ENCODE results near the gene MAP3K14.

Gene MAP3K14

GRCh38 chr17:45317111-45317928 is 500 bp upstream of the MAP3K14 start:
- peak; percentile 99 to 100 for DNase-seq (ENCODE audit: low read depth in 2 of 2)

DNA sequence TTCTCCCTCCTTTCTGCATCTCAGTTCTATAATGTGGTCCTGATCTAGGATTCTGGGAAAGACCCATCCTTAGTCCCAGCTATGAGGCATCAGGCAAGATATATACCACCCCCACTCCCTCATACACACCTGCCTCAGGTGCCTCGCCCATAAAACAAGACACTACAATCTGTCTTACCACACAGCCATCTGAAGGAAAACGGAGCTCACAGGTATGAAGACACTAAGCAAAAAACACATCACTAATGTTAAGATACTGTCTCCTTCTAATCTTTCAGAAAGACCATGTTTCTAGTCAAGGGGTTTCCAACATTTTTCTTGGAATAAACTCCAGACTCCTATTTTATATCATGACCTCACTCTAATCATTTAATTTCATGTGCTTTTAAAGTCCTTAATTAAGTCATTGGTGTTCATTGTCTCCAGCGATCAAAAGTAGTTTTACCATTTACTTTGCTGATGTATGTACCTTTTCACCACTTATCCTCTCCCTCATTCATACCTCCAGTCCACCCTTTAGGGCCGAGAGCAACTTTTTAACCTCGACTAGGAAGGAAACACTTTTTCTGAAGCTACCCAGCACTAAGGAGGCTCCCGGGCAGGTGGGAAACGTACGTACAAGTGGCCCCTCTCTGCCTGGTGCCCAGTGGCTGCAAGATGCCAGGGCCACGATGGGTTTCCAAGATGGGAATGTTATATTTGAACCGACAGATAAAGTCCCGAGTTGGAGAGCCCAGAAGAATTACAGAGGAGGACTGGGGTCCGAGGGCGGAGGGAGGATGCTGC is 979 bp downstream of the MAP3K14 start:
- DNase-seq (ENCODE audit: low read depth in 2 of 2) = no peak

DNA sequence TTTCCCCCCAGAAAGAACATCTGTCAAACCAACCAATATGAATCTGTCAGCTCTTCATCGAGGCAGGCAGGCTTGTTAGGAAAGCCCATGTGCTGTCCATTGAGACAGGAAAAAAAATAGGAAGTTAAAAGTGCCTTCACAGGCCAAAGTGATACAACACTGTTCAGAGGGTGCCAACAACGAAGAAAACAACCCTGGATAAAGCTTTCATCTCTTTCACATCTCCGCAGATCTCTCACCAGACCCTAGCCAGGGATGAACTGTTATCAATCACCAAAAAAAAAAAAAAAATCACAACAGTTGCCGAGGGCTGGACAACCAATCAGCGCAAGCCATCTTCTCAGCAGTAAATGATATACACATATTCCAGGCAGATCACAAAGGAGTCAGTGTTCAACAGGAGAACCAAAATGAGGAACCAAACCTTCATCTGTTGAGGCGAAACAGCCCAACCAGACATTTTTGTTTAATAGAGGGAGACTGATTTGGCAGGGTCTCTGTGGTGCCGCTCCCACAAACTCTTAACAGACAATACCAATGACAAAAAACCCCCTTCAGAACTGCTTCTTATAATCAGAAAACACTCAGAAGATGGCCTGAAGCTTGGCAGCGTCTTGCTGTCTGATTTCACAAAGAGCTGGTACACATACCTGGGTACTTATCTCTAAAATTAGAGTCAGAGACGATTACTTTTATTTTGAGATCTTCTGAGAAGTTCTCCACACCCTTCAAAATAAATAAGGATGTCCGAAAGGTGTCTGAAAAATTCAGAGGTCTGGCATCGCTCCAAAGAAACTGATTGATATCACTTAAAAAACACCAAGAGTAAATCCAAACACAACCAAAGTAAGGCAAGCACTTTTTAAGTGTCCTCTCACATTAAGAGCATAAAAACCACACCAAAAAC is 1.8 kb downstream of the MAP3K14 start:
- DNase-seq (ENCODE audit: low read depth in 2 of 2) = no peak

GRCh38 chr17:45313996-45314740 is 2.7 kb downstream of the MAP3K14 start:
- no peak for DNase-seq (ENCODE audit: low read depth in 2 of 2)

GRCh38 chr17:45313421-45313771 is 3.4 kb downstream of the MAP3K14 start:
- no peak for DNase-seq (ENCODE audit: low read depth in 2 of 2)

- no peak for DNase-seq (ENCODE audit: low read depth in 2 of 2)
Observed at GRCh38 chr17:45312477-45313420, 4.1 kb downstream of the MAP3K14 start.

GRCh38 chr17:45311760-45312476 is 4.9 kb downstream of the MAP3K14 start:
- DNase-seq (ENCODE audit: low read depth in 2 of 2) = peak; percentile 48 to 80

GRCh38 chr17:45311401-45311759 is 5.4 kb downstream of the MAP3K14 start:
- DNase-seq (ENCODE audit: low read depth in 2 of 2) = no peak

DNA sequence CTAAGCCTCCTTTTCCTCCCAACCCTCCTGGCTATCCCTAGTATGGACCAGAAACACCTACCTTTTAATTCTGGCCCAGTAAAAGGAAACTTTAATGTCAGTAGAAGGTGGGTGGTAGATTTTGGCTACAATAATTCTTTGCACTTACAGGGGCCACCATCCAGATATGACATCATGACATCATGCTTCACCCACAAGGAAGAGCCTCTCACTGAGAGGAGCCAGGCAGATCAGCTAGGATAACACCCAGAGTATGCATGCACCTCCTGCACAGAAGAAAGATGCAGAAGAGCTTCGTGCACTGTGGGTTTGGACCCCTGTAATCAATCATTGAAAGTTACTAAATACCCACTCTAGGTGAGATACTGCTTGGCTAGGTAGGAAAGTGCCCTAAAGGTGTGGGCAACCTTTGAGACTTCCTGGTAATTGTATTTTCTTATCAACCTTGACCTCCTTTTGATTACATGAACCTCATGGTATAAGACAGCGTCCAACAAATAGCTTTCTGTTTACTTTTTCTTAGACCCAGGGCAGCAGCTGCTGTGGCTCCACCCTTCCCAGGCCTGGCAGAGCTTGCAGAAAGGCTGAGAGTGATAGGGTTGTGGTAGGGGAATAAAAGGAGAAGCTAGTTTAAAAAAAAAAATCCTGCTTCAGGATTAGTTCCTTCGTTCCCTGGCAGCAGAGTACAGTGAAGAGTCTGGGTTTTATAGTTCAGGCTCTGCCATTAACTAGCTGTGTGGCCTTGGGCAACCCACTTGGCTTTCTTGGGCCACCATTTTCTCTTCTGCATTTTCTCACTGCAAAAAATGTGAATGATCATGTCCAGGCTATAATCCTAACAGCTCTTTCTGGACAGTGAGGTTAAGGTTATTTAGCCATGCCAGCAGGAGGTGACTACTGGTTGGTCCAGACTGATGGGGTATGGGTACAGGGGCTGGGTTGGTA is 6.2 kb downstream of the MAP3K14 start:
- DNase-seq (ENCODE audit: low read depth in 2 of 2) = no peak

DNA sequence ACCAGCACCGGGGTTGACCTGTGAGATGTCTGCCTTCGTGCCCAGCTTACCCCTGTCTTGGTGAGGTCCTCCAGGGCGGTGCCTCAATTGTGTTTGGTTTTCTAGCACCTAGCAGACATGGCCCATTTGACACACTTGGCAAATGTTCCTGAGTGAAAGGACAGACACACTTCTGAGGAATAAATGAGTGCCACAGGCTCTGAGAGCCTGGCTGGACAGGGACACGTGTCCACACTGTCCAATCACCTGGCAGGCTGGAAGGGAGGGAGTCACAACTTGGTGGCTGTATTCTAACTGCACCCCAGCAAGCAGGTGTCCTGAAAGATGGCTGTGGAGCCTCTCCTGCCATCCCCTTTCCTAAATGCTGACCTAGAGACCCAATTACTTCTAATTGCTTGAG is 7.4 kb downstream of the MAP3K14 start:
- no peak for DNase-seq (ENCODE audit: low read depth in 2 of 2)

DNA sequence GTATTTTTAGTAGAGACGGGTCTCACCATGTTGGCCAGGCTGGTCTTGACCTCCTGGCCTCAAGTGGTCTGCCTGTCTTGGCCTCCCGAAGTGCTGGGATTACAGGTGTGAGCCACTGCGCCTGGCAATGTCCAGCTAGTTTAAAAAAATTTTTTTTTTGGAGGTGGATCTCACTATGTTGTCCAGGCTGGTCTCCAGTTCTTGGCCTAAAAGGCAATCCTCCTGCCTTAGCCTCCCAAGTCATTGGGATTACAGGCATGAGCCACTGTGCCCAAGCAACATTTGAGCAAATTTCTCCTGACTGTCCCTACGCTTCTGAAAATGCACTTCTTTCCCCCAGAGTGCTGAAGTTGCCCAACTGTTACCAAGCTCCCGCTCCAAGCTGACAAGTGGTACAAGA is 8.0 kb downstream of the MAP3K14 start:
- no peak for DNase-seq (ENCODE audit: low read depth in 2 of 2)

GRCh38 chr17:45308016-45308365 is 8.8 kb downstream of the MAP3K14 start:
- no peak for DNase-seq (ENCODE audit: low read depth in 2 of 2)

DNA sequence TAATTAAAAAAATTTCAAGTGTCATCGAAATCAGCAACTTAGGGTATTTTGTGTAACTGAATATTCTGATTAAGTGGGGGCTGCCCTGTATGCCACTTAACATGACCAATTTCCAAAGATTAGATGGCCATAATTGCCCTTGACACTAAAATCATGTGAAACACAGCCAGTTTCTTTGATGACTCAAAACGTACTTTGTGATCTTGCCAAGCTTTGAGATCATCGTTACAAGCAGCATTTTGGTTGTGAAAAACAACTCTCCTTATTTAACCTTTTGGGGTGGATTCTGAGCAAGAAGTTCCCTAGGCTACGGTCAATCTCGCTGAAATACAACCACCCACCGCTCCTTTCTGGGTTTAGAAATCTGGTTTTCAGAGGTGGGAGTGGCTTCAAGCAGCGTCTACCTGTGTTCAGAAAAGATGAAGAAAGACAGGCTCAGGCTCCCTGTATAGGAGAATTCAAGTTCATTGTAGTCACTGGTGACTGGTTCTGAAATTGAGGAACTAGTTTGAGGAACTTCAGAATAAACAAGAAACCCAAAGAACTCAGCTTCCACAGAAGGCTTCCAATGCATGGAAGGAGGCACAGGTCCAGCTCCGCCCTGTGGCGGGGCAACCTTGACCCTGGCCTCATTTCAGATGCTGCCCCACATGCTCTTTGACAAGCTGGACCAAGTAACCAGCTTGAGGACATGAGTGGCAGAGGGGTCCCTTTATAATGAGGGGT is 9.4 kb downstream of the MAP3K14 start:
- DNase-seq (ENCODE audit: low read depth in 2 of 2) = peak in 1 of 2 donors; percentile 41

GRCh38 chr17:45306623-45307022 is 10.2 kb downstream of the MAP3K14 start:
- DNase-seq (ENCODE audit: low read depth in 2 of 2) = no peak

- no peak for DNase-seq (ENCODE audit: low read depth in 2 of 2)
Observed at GRCh38 chr17:45306094-45306493, 10.7 kb downstream of the MAP3K14 start.

DNA sequence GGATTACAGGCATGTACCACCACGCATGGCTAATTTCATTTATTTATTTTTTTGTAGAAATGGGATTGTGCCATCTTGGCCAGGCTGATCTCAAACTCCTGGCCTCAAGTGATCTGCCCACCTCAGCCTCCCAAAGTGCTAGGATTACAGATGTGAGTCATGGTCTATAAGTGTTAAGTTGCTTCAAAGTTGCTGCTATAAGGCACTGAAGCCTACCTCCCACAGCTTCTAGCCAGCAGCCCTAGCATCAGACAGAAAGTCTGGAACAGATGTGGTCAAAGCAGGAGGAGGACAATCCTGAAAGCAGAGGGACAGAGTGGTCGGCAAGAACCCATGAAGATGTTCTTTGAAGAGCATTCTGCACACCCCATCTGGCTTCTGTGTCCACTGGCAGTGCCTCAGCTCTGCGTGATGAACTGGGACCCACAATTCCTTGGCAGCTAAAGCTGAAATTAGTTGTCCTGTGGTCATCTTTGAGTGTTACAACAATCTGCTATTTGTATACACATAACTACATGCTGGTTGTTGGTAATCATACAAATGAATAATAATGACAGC is 11.2 kb downstream of the MAP3K14 start:
- DNase-seq (ENCODE audit: low read depth in 2 of 2) = no peak

GRCh38 chr17:45302649-45303173 is 14.1 kb downstream of the MAP3K14 start:
- DNase-seq (ENCODE audit: low read depth in 2 of 2) = peak in 1 of 2 donors; percentile 24
